ENCODE data around the gene ELAC2. TPM values are rescaled to one million over a fixed set of nuclear protein-coding genes. Genes with fewer than 3 reads are reported as not detected.

Gene ELAC2
- total and polyA plus RNA-seq, 2 of the 4 experiments (the other 2 are of a cell fraction), result 75.2 to 80.7 TPM

DNA sequence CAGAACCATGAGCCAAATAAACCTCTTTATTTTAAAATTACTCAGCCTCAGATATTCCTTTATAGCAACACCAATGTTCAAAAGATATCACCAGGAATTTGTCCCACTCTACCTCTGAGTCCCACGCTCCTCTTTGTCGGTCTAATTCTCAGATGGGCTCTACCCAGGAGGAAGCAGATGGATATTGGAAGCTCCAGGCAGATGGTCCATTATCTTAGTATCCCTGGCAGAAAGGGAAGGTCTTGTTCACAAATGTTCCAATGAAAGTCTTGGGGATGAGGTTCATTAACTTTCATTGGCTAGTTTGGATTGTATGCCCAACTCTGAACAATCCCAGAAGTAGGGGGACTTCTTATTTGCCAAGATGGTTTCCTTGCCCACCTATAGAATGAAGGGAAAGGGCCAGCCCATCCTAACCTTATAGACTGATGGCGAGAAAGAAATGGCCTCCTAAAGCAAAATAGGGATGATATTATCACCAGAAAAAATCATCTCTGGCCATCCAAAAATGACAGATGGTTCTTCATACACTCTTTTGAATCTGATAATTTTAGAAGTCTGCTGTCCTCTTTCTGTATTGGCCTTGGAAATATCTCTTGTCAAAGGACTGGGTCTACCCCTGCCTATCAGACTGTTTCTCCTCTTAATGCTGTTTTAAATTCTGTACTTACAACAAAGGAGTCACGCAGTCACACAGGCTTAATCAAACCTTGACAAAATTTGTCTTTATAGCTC, 21.3 kb upstream of the ELAC2 start:
- CTCF ChIA-PET, result no interaction called here
- in situ Hi-C loops (cut with MboI; ENCODE audit: low sequenced_read_pairs), result no loop called here

More for the DNA sequence above, 21.3 kb upstream of the ELAC2 start:
- Histone ChIP-seq H4K5ac (ENCODE audit: low read depth, low read length) (no peak overlapping the region), H4K91ac (ENCODE audit: insufficient read depth, low read depth, low read length) (no peak overlapping the region), H2BK15ac (ENCODE audit: low read depth, low read length) (no peak overlapping the region), H3K27ac (ENCODE audit: insufficient read depth, low read length) (no peak overlapping the region), H2AK9ac (replicated peaks; ENCODE audit: low read depth, low read length, poor library complexity) (no peak overlapping the region), H3K18ac (ENCODE audit: low read depth, low read length) (no peak overlapping the region), H3K4ac (ENCODE audit: low read depth, low read length) (no peak overlapping the region), H3K36me3 (ENCODE audit: control insufficient read depth, insufficient read depth, low read length) (no peaks in the 10 kb centered on the region), H3K9ac (ENCODE audit: low read depth, low read length) (no peak overlapping the region), H2BK20ac (ENCODE audit: low read depth, low read length) (no peak overlapping the region), H4K20me1 (ENCODE audit: insufficient read depth, low read length) (no peaks in the 10 kb centered on the region), H2BK5ac (ENCODE audit: low read depth, low read length, poor library complexity, severe bottlenecking) (no peak overlapping the region), H3K23ac (ENCODE audit: low read depth, low read length) (no peak overlapping the region), H3K4me1 (ENCODE audit: control insufficient read depth, insufficient read depth, low read length) (no peaks in the 10 kb centered on the region), H3K9me1 (ENCODE audit: insufficient read depth, low read length) (no peaks in the 10 kb centered on the region), H2AK5ac (ENCODE audit: low read depth, low read length) (no peak overlapping the region), H3K4me2 (ENCODE audit: low read depth, low read length) (no peak overlapping the region), H3K27me3 (ENCODE audit: control insufficient read depth, insufficient read depth, low read length) (peaks cover 15% of the 10 kb centered on the region), H4K8ac (ENCODE audit: low read depth in 2 of 2, low read length in 2 of 2) (no peak overlapping the region), H3K14ac (replicated peaks; ENCODE audit: low read depth, low read length) (no peak overlapping the region), H3K56ac (ENCODE audit: extremely low read depth, insufficient read depth, low read length) (no peak overlapping the region), H3K9me3 (ENCODE audit: control insufficient read depth, insufficient read depth, low read length) (0 out of 2 replicates have a peak, but pooled peaks cover 2% of the 10 kb centered on the region), H2BK120ac (ENCODE audit: low read depth, low read length) (no peak overlapping the region), H3K4me3 (ENCODE audit: insufficient read depth, low read depth, low read length) (no peak overlapping the region), H3K79me1 (ENCODE audit: low read depth in 1 of 2, low read length in 2 of 2) (no peaks in the 10 kb centered on the region), H2AFZ (replicated peaks; ENCODE audit: low read length, poor library complexity) (no peak overlapping the region)
- dilution Hi-C loops (cut with HindIII; ENCODE audit: low sequenced_read_pairs, unreplicated experiment) (no loop called here), intact Hi-C loops (cut with micrococcal nuclease) (loop anchor here (10.0 kb wide), 1 partner anchor 1886 kb away; no protein-coding TSS in a partner anchor)
- DNase-seq (no peak), ATAC-seq (ENCODE audit: low read depth) (no peak)
- no TSS peak for BruUV-seq (replicated peaks)
- TF ChIP-seq RFX5 (IDR thresholded peaks at IDR 0.05; ENCODE audit: low read depth, low read length), result no peak
- TF ChIP-seq RAD21 (IDR thresholded peaks at IDR 0.05; ENCODE audit: low read length), result no peak
- TF ChIP-seq CTCF (conservative IDR thresholded peaks at IDR 0.05; ENCODE audit: low read depth, low read length), result no peak
- TF ChIP-seq CHD1 (IDR thresholded peaks at IDR 0.05; ENCODE audit: low read depth, low read length), result no peak
- TF ChIP-seq MXI1 (IDR thresholded peaks at IDR 0.05; ENCODE audit: borderline replicate concordance, low read depth, low read length), result no peak
- no peak for TF ChIP-seq SMC3 (IDR thresholded peaks at IDR 0.05; ENCODE audit: low read depth, low read length)
- no peak for TF ChIP-seq MAZ (IDR thresholded peaks at IDR 0.05; ENCODE audit: borderline replicate concordance, low read depth, low read length)
- no peak for TF ChIP-seq BHLHE40 (IDR thresholded peaks at IDR 0.05; ENCODE audit: low read depth, low read length)
- no peak for TF ChIP-seq RCOR1 (IDR thresholded peaks at IDR 0.05; ENCODE audit: insufficient replicate concordance, low read length)
- no peak for TF ChIP-seq POLR2A (IDR thresholded peaks at IDR 0.05; ENCODE audit: low read depth, low read length)
- TF ChIP-seq USF2 (IDR thresholded peaks at IDR 0.05; ENCODE audit: low read depth, low read length), result no peak
- TF ChIP-seq CEBPB (IDR thresholded peaks at IDR 0.05; ENCODE audit: low read depth, low read length), result no peak
- no peak for TF ChIP-seq FOS (IDR thresholded peaks at IDR 0.05; ENCODE audit: low read depth, low read length)
- WGBS, 2 experiments (ENCODE audit: extremely low coverage in 2 of 2, insufficient read length in 1 of 2), result no CpG with 5 or more reads among the region's 4 CpGs
- POLR2A ChIA-PET (ENCODE audit: unreplicated experiment), result no interaction called here
